Lower leg skin (tissue), 4 donors: ENCODE results near the gene SLC26A9. TPM values are rescaled to one million over a fixed set of nuclear protein-coding genes. Genes with fewer than 3 reads are reported as not detected.

Experiments
- DNase-seq, 2 donors: peaks; one replicate each; pipeline ENCODE4 v3.0.0-alpha.2; 2019; ENCODE audit warnings: low spot score in 2 of 2
- H3K4me3 ChIP-seq: fragments of 200-600 bp; sonication (generic); 2 replicates; pipeline ENCODE4 v1.5.1; 2017; ENCODE audit warnings: mild to moderate bottlenecking, low read depth; ENCODE audit not compliant: poor library complexity, severe bottlenecking
- CTCF ChIP-seq, 3 donors: fragments of 450-650 bp; IDR thresholded peaks; one replicate each; pipeline ENCODE4 v1.5.1; 2016; ENCODE audit warnings: antibody characterized with exemption in 3 of 3, mild to moderate bottlenecking in 3 of 3, moderate library complexity in 2 of 3
- POLR2A ChIP-seq, 2 donors: fragments of 450-650 bp; IDR thresholded peaks; one replicate each; pipeline ENCODE4 v1.6.1; 2016 to 2017; ENCODE audit warnings: antibody characterized with exemption in 2 of 2, mild to moderate bottlenecking in 1 of 2, moderate library complexity in 1 of 2
- WGBS, 2 donors: methylation state at CpG; one replicate each; pipeline ENCODE4 v1.1.5; 2018; 5-methylcytosine and 5-hydroxymethylcytosine counted together
- intact Hi-C: fragments of 100-400 bp; cut with DNase I; formaldehyde crosslinking; loops from one replicate; pipeline ENCODE4 v1.15.0; 2023; ENCODE audit warnings: low total_unique reads
- total RNA-seq, 4 donors: library from RNA; depleted of rRNA; stranded (reverse); fragments of >200 nt; gene quantifications; one replicate each; pipeline ENCODE4 v1.1.0, GENCODE V29; 2016

SLC26A9 gene
- total RNA-seq, 4 donors from 2014 or later = 2.7 to 14.8 (median 5.4) TPM

GRCh38 chr1:205922314-205922713 lies 20.9 kb downstream of the SLC26A9 start:
- intact Hi-C loops = loop anchor here (5.0 kb wide), 1 partner anchor 190 kb away; no protein-coding TSS in a partner anchor
- 95 to 96% methylated on average over 6 of the region's 6 CpGs for whole genome bisulfite sequencing, 2 donors
- no peak overlapping the region for H3K4me3 ChIP-seq
- DNase-seq = peak in 1 of 2 donors; percentile 37
- TF ChIP-seq CTCF (IDR thresholded peaks at IDR 0.05) (no peak), POLR2A (IDR thresholded peaks at IDR 0.05) (no peak)

GRCh38 chr1:205921570-205921909 lies 21.7 kb downstream of the SLC26A9 start:
- no peak overlapping the region for H3K4me3 ChIP-seq
- WGBS, 2 donors = 95% methylated on average over 11 of the region's 11 CpGs
- DNase-seq = peak in 1 of 2 donors; percentile 68
- TF ChIP-seq CTCF (IDR thresholded peaks at IDR 0.05) (no peak), POLR2A (IDR thresholded peaks at IDR 0.05) (no peak)
- intact Hi-C loops = loop anchor here (5.0 kb wide), 1 partner anchor 191 kb away; no protein-coding TSS in a partner anchor

- intact Hi-C loops = loop anchor here (5.0 kb wide), 1 partner anchor 191 kb away; no protein-coding TSS in a partner anchor
- TF ChIP-seq POLR2A (IDR thresholded peaks at IDR 0.05) (no peak), CTCF (IDR thresholded peaks at IDR 0.05) (no peak)
- 75 to 79% methylated on average over 13 of the region's 13 CpGs for WGBS, 2 donors
- peak in 1 of 2 donors; percentile 77 for DNase-seq
- H3K4me3 ChIP-seq = no peak overlapping the region
Observed at GRCh38 chr1:205920861-205921569, 22.2 kb downstream of the SLC26A9 start.

GRCh38 chr1:205920159-205920558 lies 23.1 kb downstream of the SLC26A9 start:
- intact Hi-C loops = loop anchor here (5.0 kb wide), 1 partner anchor 192 kb away; no protein-coding TSS in a partner anchor
- DNase-seq = peak in 1 of 2 donors; percentile 77
- TF ChIP-seq CTCF (IDR thresholded peaks at IDR 0.05) (no peak), POLR2A (IDR thresholded peaks at IDR 0.05) (no peak)
- H3K4me3 ChIP-seq = no peak overlapping the region
- WGBS, 2 donors = 47 to 58% methylated on average over 7 of the region's 7 CpGs

GRCh38 chr1:205918955-205919746 lies 24.1 kb downstream of the SLC26A9 start:
- intact Hi-C loops = loop anchor here (2.0 kb wide), 1 partner anchor 58 kb away; no protein-coding TSS in a partner anchor
- no peak for TF ChIP-seq POLR2A (IDR thresholded peaks at IDR 0.05)
- peak in 1 of 3 donors; percentile 71 for TF ChIP-seq CTCF (IDR thresholded peaks at IDR 0.05)
- WGBS, 2 donors = 44 to 48% methylated on average over 8 of the region's 8 CpGs
- no peak overlapping the region for H3K4me3 ChIP-seq
- peak; percentile 78 to 95 for DNase-seq
